GM18867 (cell line): Measurements from ENCODE around the gene TDRD9.
"Not testable (repeated sequence)": the region's sequence is repeated elsewhere in the genome, so short reads cannot be mapped to it uniquely, and the experiment has no call there.

Experiments
- ATAC-seq: cut with Tn5 transposase; IDR thresholded peaks from one replicate; pipeline ENCODE4 v1.9.1; 2021; ENCODE audit warnings: mild to moderate bottlenecking, moderate library complexity; ENCODE audit not compliant: unreplicated experiment

TDRD9 gene

GRCh38 chr14:103928011-103928890 lies at the start of gene TDRD9:
TDRD9 (plus strand) TSS chr14:103928456; CDS start chr14:103928510, 54 bp downstream.
- no peak for ATAC-seq

DNA sequence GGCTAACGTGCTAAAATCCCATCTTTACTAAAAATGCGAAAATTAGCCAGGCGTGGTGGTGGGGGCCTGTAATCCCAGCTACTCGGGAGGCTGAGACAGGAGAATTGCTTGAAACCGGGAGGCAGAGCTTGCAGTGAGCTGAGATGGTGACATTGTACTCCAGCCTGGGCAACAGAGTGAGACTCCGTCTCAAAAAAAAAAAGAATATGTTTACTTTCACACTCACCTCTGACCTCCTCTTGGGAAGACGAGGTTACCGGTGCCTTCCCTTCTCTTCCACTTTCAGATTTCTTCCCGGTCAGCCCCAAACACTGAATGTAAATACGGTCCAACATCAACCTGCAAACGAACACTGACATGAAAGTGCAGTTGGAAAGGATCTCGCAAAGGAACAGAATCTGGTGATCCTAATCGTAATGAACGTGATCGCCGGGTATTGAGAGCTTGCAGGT lies 49.1 kb upstream of the TDRD9 start:
- no peak for ATAC-seq

- no peak for ATAC-seq
These were observed 48.5 kb upstream of the TDRD9 start for GRCh38 chr14:103879570-103880347.

DNA sequence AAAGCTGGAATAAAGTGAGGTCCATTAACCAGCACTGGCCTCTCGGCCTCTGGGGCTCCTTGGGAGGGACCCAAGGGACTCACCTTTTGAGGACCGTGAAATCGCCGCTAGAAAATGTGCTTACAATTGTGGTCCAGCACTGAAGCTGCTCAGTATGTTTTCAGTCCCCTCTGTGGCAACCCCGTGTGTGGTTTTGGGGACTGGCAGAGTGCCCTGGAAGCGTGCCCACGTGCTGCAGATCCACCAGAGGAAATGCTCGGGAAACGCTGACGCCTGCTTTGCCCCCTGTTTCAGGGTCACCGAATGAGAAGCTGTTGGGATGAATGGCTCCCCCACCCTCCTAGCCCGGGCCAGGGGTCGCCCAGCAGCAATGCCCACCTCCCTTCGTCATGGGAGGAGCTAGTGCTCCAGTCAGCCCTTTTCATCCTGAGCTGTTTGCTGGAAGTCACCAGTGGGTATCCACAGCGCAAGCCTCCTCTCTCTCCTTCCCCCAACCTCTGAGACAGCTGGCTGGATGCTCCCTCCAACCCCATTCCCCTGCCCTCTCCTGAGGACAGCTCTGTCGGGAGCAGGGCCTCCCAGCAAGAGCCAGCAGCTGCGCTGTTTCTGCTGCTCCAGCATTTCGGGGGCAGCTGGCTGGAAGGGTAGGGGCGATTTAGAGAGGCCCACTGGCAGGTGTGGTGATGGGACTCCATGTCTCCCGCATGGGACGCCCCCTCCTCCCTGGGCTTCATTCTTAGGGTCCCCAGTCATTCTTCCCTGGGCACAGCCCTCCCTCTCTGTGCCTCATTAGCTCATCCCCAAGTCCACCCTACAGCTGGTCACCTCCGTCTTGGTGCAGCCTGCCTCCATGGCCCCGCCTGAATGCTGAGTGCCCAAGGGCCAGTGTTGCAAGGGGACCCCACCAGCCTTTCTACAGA lies 47.6 kb upstream of the TDRD9 start:
- no peak for ATAC-seq

- ATAC-seq, result no peak
These were observed 46.7 kb upstream of the TDRD9 start for GRCh38 chr14:103881268-103882201.

DNA sequence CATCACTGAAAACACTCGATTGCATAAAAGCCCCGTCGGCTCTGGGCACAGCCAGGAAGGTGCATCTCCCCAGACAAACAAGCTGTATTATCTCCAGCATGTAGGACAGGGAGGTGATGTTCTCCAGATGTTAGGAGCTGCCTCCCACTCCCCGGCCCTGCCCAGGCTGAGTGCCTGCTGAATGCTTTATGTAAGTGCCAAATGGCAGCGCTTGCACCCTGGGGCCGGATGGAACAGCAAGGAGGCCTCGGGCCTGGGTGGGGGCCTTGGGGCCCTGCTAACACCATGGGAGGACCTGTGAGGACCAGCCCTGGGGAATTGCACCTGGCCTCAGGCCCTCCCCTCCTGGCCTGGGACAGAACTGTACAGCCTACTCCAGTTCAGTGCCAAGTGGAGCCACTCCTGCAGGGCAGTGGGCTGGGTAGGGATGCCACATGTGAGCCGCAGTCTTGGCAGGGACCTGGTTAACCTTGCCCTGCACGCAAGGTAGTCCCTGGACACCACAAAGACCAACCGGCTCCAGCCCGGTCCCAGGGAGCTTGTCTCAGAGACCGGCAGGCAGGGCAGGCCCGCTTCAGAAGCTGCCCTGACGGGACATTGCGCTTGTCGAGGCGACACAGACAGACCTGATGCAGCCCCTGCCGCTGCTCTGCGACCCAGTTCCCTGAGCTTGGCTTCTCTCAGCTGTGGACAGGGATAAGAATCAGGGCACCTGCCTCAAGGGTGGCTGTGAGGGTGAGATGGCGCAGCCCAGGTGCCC lies 45.6 kb upstream of the TDRD9 start:
- no peak for ATAC-seq

DNA sequence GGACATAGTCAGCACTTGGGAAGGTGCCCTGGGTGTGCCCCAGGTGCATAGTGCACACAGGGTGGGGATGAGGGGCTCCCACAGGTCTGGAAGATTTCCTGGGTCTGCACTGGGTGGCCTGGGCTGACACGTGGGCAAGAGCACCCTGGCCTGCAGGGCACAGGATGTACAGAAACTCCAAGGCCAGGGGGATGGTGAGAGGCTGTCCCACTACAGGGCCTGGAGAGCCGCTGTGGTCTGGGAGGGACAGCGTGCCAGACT lies 45.1 kb upstream of the TDRD9 start:
- no peak for ATAC-seq

- ATAC-seq, result no peak
These were observed 43.4 kb upstream of the TDRD9 start for GRCh38 chr14:103884854-103885253.

- ATAC-seq, result no peak
These were observed 42.7 kb upstream of the TDRD9 start for GRCh38 chr14:103885509-103885932.

DNA sequence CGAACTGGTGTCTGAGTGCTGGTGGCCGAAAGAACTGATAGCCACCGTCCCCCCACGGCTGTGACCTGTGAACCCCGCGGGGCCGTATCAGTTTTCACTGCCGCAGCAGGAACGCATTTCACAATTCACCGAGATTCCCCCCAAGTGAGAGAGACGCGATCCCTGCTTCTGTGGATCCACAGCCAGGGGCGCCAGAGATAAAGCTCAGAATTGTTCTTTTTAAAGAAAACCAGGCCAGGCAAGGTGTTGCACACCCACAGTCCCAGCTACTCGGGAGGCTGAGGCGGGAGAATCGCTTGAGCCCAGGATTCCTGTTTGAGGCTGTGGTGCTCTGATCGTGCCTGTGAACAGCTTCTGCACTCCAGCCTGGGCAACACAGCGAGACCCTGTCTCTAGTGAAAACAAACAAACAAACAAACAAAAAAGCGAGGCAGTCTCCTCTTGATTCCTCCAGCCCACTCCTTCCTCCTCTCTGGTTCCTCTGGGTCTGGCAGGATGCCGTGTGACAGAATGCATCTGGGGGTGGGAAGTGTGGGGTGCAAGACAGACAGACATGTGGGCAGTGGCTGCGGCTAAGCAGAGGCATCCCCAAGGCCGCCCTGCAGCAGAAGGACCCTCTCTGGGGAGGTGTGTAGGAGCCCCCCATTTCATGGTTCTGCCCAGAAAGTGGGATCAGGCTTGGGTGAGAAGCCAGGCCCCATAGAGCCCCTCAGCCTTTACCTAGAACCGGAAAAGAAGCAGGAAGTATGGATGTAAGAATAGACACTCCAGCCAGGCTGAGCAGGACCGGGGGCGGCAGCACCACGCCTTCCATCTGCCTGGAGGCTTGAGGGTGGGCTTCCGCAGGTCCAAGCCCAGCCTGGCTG lies 41.7 kb upstream of the TDRD9 start:
- ATAC-seq, result no peak

DNA sequence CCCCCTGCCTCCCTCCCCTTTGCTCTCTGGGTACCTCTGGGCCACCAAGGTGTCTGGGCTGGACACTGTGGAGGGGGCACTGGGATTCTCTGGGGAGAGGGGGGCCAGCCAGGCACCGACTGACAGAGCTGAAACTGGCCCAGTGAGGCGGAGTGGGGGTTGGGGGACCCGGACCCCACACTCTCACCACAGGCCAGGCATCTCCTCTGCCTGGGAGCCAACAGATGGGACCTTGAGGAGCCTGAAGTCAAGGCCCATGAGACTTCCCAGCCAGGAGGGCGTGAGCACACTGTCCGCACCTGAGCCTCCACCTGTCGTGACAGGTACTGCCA lies 41.1 kb upstream of the TDRD9 start:
- no peak for ATAC-seq

DNA sequence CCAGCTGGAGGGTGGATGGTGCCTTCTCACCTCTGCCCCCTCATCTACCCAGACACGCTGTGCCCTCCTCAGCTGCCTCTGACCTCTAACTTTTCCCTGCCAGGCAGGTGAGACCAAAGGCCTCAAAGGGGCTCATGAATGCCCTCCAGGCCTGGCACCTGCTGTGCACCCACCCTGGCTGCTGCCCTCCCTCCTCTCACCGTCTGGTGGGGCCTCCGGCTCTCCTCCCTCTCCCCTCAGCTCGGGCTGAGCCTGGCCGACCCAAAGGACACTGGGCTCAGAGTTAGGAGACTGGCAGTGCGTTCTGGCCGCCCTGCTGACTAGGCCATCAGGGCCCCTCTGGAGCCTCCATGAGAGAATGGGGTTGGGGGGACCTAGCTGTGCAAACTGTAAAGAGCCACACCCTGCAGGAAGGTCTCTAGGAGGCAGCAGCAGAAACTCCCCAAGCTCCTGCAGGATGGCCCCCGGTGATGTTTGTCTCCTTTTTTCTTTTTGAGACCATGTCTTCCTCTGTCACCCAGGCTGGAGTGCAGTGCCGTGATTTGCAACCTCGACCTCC lies 40.6 kb upstream of the TDRD9 start:
- ATAC-seq, result no peak

DNA sequence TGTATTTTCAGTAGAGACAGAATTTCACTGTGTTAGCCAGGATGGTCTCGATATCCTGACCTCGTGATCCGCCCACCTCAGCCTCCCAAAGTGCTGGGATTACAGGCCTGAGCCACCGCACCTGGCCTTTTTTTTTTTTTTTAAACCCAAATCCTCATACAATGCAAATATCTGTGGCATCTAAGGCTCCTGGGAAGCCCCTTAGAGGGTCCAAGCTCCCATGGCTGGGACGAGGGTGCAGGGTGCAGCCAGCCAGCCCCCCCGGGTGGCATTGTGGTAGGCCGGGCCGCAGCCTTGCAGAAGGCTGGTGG lies 39.3 kb upstream of the TDRD9 start:
- not testable (repeated sequence) for ATAC-seq

DNA sequence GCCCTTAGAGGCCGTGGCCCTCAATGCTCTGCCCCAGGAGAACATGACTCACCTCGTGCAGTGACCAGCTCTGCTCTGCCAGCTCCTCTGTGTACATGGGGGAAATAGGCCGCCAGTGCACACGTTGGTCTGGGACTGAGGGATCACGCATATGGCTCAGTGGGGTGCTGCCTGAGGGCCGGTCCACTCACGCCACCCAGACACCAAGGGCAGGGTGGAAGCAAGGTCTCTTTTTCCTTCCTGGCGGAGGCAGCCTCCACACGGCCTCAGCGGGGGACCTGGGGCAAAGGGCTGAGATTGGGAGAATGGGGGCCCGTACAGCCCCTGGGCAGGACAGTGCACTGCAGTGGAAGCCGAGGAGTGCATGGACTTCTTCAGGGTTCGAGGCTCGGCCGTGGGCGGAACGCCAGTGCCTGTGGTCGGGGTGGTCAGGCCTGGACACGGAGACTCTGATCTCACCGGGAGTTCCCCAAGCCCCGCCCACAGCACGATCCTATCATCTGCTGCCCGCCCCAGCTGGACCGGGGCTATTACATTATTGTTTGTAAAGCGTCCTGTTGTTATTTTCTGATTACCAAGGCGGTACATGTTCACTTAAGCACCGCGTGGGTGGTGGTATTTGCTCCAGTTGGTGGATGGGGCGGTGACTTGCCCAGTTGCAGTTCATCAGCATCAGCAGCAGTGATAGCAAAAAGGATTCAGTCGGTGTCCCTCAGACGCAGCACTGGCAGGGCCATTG lies 38.8 kb upstream of the TDRD9 start:
- ATAC-seq, result no peak

- ATAC-seq, result no peak
These were observed 38.2 kb upstream of the TDRD9 start for GRCh38 chr14:103890052-103890371.

DNA sequence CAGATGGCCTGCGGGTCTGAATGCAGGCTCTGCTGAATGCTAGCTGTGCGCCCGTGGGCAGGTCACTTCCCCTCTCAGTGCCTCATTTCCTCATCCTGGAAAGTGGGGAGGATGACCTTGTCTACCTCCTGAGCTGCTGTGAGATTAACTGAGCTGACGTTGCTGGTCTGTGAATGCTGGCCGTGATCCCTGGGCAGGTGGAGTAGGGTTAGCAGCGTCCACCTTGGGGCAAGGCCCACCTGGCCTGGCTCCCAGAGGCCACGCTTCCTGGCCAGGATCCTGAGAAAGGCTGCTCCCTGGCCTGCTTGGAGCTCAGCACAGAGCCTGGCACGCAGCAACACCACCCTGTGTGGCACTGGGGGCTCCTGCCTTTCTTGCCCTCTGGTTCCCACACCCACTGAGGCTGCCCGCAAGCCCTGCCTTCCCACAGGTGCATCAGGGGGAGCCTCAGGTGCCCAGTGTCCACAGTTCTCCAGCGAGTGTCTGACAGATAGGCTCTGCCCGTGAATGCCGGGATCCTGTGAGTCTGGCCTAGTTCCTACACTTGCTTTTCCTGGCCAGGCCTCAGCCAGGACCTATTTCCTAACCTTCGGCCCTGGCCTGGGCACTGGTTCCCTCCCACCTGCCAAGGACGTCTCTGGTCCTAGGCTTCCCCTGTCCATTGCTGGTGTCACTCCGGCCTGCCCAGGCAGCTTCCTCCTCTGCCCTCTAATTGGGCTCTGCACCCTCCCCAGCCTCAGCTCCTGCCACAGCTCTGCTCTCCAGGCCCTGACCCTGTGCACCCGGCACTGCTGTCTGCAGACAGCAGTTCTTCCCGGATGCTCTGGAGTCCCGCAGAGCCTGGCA lies 37.2 kb upstream of the TDRD9 start:
- no peak for ATAC-seq

DNA sequence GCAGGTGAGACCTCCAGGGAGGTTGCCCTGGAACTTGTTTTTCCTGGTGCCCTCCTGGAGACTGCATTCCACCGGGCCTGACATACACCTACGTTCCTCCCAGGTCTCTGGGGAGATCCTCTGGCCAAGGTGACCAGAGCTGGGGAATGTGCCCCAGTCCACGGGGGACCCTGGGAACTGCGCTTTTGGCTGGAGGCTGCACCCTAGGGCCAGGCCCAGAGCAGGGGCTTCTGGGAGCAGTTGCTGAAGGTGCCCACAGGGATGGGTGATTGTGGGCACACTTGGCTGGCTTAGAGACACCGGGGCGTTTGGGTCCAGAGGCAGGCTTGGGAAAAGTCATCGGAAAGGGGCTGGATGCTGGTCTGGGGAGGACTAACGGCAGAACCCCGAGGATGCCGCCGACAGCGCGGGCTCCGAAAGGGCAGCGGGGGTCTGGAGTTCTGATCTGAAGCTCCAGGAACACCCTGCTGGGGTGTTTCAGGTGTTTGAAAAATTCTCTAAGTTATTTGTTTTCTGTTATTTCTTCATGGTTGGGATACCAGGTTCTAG lies 36.5 kb upstream of the TDRD9 start:
- no peak for ATAC-seq
